ENCODE measurements around the gene UMAD1.

The UMAD1 gene

GRCh38 chr7:7881581-7881980 lies 241.0 kb downstream of the UMAD1 start:
- no peak for DNase-seq

GRCh38 chr7:7882888-7883287 lies 242.3 kb downstream of the UMAD1 start:
- no peak for DNase-seq

- DNase-seq: no peak
These were observed 242.8 kb downstream of the UMAD1 start for GRCh38 chr7:7883394-7883793.

- DNase-seq: no peak
These were observed 244.3 kb downstream of the UMAD1 start for GRCh38 chr7:7884855-7885254.

- DNase-seq: no peak
These were observed 249.4 kb downstream of the UMAD1 start for GRCh38 chr7:7889791-7890568.

GRCh38 chr7:7895004-7895650 lies 254.6 kb downstream of the UMAD1 start:
- DNase-seq: peak in 10 of 58 donors; percentile 0 to 25 (median 6)

GRCh38 chr7:7895754-7896153 lies 255.2 kb downstream of the UMAD1 start:
- DNase-seq: no peak

- no peak for DNase-seq
These were observed 257.0 kb downstream of the UMAD1 start for GRCh38 chr7:7897509-7897908.

- DNase-seq: no peak
These were observed 257.5 kb downstream of the UMAD1 start for GRCh38 chr7:7897949-7898515.

GRCh38 chr7:7902845-7903244 lies 262.3 kb downstream of the UMAD1 start:
- no peak for DNase-seq

- DNase-seq: no peak
These were observed 266.8 kb downstream of the UMAD1 start for GRCh38 chr7:7907306-7907705.

- DNase-seq: no peak
These were observed 268.1 kb downstream of the UMAD1 start for GRCh38 chr7:7908622-7909145.

GRCh38 chr7:7909376-7909775 lies 268.8 kb downstream of the UMAD1 start:
- no peak for DNase-seq

GRCh38 chr7:7911369-7912123 lies 271.0 kb downstream of the UMAD1 start:
- DNase-seq: no peak

- DNase-seq: no peak
These were observed 272.4 kb downstream of the UMAD1 start for GRCh38 chr7:7912937-7913336.

GRCh38 chr7:7913504-7913903 lies 273.0 kb downstream of the UMAD1 start:
- no peak for DNase-seq

GRCh38 chr7:7914547-7914946 lies 274.0 kb downstream of the UMAD1 start:
- no peak for DNase-seq

- DNase-seq: no peak
These were observed 275.5 kb downstream of the UMAD1 start for GRCh38 chr7:7916064-7916463.

- no peak for DNase-seq
These were observed 277.0 kb downstream of the UMAD1 start for GRCh38 chr7:7917593-7917992.

- no peak for DNase-seq
These were observed 278.3 kb downstream of the UMAD1 start for GRCh38 chr7:7918736-7919448.

GRCh38 chr7:7919449-7919945 lies 278.9 kb downstream of the UMAD1 start:
- DNase-seq: no peak
